SU-DHL-6 (cell line): ENCODE results near the gene OSBPL7.

Experiments
- H2AFZ ChIP-seq: fragments of 200-600 bp; sonication (generic); 2 replicates; pipeline ENCODE4 v1.6.1; 2014; ENCODE audit warnings: low read depth, mild to moderate bottlenecking, moderate library complexity, mixed read lengths, antibody characterized with exemption, low read length; ENCODE audit not compliant: severe bottlenecking
- H3F3A ChIP-seq: fragments of 200-600 bp; shearing (Covaris generic); 2 replicates; pipeline ENCODE4 v1.6.0; 2016; ENCODE audit warnings: antibody characterized with exemption, mild to moderate bottlenecking; ENCODE audit not compliant: insufficient read depth
- H3K27ac ChIP-seq: fragments of 200-600 bp; sonication (generic); 2 replicates; pipeline ENCODE4 v1.5.1; 2016; ENCODE audit warnings: low read depth, mild to moderate bottlenecking, low read length, moderate library complexity, mixed read lengths
- H3K27me3 ChIP-seq: fragments of 200-600 bp; sonication (generic), shearing (Covaris generic); 2 replicates; pipeline ENCODE4 v1.6.0; 2014; ENCODE audit warnings: mild to moderate bottlenecking, low read length
- H3K36me3 ChIP-seq: fragments of 200-600 bp; sonication (generic); 2 replicates; pipeline ENCODE4 v1.6.1; 2014; ENCODE audit warnings: mild to moderate bottlenecking, low read length, mixed read lengths
- H3K4me2 ChIP-seq: fragments of 300-600, 200-600 bp; shearing (Covaris generic), sonication (generic); 2 replicates; pipeline ENCODE4 v1.6.0; 2014; ENCODE audit warnings: low read length, low read depth, mild to moderate bottlenecking; ENCODE audit not compliant: poor library complexity, severe bottlenecking
- H3K4me3 ChIP-seq: fragments of 200-600 bp; sonication (generic); 2 replicates; pipeline ENCODE4 v1.5.1; 2014; ENCODE audit warnings: antibody characterized with exemption, low read length, mild to moderate bottlenecking, mixed read lengths; ENCODE audit not compliant: insufficient read depth, poor library complexity, severe bottlenecking
- H3K79me2 ChIP-seq: fragments of 200-600 bp; sonication (generic); 2 replicates; pipeline ENCODE4 v1.6.1; 2014; ENCODE audit warnings: mild to moderate bottlenecking, low read length, moderate library complexity; ENCODE audit not compliant: insufficient read depth
- H3K9ac ChIP-seq: fragments of 200-600 bp; sonication (generic); 2 replicates; pipeline ENCODE4 v1.7.0; 2014; ENCODE audit warnings: mild to moderate bottlenecking, low read length
- H3K9me2 ChIP-seq: fragments of 200-600 bp; sonication (generic); replicated peaks from 2 replicates; pipeline ENCODE4 v1.6.1; 2014; ENCODE audit warnings: low read length; ENCODE audit not compliant: insufficient read depth
- H3K9me3 ChIP-seq: fragments of 200-600 bp; sonication (generic); 2 replicates; pipeline ENCODE4 v1.6.1; 2014; ENCODE audit warnings: low read length, mixed read lengths; ENCODE audit not compliant: insufficient read depth
- H4K20me1 ChIP-seq: fragments of 200-600 bp; sonication (generic); 2 replicates; pipeline ENCODE4 v1.6.1; 2014; ENCODE audit warnings: low read depth, mild to moderate bottlenecking, antibody characterized with exemption, low read length, moderate library complexity, mixed read lengths
- CTCF ChIP-seq: fragments of 200-600 bp; sonication (generic); IDR thresholded peaks from one replicate; pipeline ENCODE4 v1.5.1; 2017; ENCODE audit warnings: antibody characterized with exemption, mild to moderate bottlenecking, low read length, moderate library complexity; ENCODE audit not compliant: insufficient read depth, poor library complexity, severe bottlenecking
- EZH2phosphoT487 ChIP-seq: fragments of 200-600 bp; sonication (generic), shearing (Covaris generic); conservative IDR thresholded peaks from 2 replicates; pipeline ENCODE4 v1.6.1; 2018; ENCODE audit warnings: mild to moderate bottlenecking, antibody characterized with exemption, low read length, moderate library complexity, mixed read lengths

The OSBPL7 gene

GRCh38 chr17:47850692-47851573 is 29.3 kb upstream of the OSBPL7 start, which contains the start of gene SP6:
Gene SP6 (minus strand): TSS chr17:47851163. CDS start chr17:47848429, 2,734 bp downstream.
- H3K4me3 ChIP-seq = no peak within 1 kb of the TSS

GRCh38 chr17:47850373-47850691 is 28.7 kb upstream of the OSBPL7 start:
- no peaks in the 10 kb centered on the region for H3K36me3 ChIP-seq
- no peaks in the 10 kb centered on the region for H3F3A ChIP-seq
- H2AFZ ChIP-seq = no peak overlapping the region
- H3K27me3 ChIP-seq = no peaks in the 10 kb centered on the region
- no peaks in the 10 kb centered on the region for H3K9me3 ChIP-seq
- no peak overlapping the region for H3K4me2 ChIP-seq
- H3K9me2 ChIP-seq = no peaks in the 10 kb centered on the region
- TF ChIP-seq EZH2phosphoT487 (no peak), CTCF (no peak)
- H3K27ac ChIP-seq = no peak overlapping the region
- H3K4me3 ChIP-seq = no peak overlapping the region
- no peaks in the 10 kb centered on the region for H3K79me2 ChIP-seq
- H3K9ac ChIP-seq = no peak overlapping the region
- H4K20me1 ChIP-seq = no peaks in the 10 kb centered on the region

More at GRCh38 chr17:47850692-47851573, 29.3 kb upstream of the OSBPL7 start, which contains the start of gene SP6:
- H3K9ac ChIP-seq = no peak within 1 kb of the TSS
- no peaks in the 10 kb centered on the region for H3F3A ChIP-seq
- no peaks in the 10 kb centered on the region for H3K79me2 ChIP-seq
- no peak within 1 kb of the TSS for H3K4me2 ChIP-seq
- no peaks in the 10 kb centered on the region for H4K20me1 ChIP-seq
- no peaks in the 10 kb centered on the region for H3K9me3 ChIP-seq
- H3K36me3 ChIP-seq = no peaks in the 10 kb centered on the region
- no peak within 1 kb of the TSS for H3K27ac ChIP-seq
- TF ChIP-seq CTCF = no peak
- no peak for TF ChIP-seq EZH2phosphoT487
- no peak within 1 kb of the TSS for H2AFZ ChIP-seq
- no peaks in the 10 kb centered on the region for H3K9me2 ChIP-seq
- H3K27me3 ChIP-seq = no peaks in the 10 kb centered on the region

GRCh38 chr17:47848198-47848513 is 26.6 kb upstream of the OSBPL7 start:
- H3K9me3 ChIP-seq = no peaks in the 10 kb centered on the region
- no peaks in the 10 kb centered on the region for H3K36me3 ChIP-seq
- H3K9ac ChIP-seq = no peak overlapping the region
- no peak overlapping the region for H3K27ac ChIP-seq
- no peaks in the 10 kb centered on the region for H4K20me1 ChIP-seq
- H3K9me2 ChIP-seq = no peaks in the 10 kb centered on the region
- TF ChIP-seq EZH2phosphoT487 = no peak
- no peak for TF ChIP-seq CTCF
- no peaks in the 10 kb centered on the region for H3F3A ChIP-seq
- H3K4me2 ChIP-seq = no peak overlapping the region
- H3K27me3 ChIP-seq = no peaks in the 10 kb centered on the region
- no peak overlapping the region for H2AFZ ChIP-seq
- H3K79me2 ChIP-seq = no peaks in the 10 kb centered on the region
- H3K4me3 ChIP-seq = no peak overlapping the region
